ENCODE measurements around the gene ADAMTS17.

DNA sequence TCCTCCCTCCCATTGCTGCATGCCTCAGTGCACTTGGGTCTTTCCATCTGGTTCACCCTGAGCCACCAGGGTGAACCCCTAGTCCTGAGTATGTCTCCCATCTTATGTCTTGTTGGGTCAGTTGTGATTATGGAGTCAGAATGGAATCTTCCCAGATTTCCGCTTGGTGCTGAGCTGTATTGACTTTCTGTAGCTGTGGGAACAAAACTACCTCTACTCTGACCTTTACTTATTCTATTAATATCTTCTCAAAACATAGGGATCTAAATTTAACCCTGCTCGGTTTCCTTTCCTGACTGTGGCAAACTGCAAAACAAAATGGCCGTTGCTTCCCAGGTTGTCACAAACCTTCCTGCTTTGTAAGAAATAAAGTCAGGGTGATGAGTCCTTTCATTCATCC, 312.7 kb downstream of the ADAMTS17 start:
- TF ChIP-seq, protein P1, sequence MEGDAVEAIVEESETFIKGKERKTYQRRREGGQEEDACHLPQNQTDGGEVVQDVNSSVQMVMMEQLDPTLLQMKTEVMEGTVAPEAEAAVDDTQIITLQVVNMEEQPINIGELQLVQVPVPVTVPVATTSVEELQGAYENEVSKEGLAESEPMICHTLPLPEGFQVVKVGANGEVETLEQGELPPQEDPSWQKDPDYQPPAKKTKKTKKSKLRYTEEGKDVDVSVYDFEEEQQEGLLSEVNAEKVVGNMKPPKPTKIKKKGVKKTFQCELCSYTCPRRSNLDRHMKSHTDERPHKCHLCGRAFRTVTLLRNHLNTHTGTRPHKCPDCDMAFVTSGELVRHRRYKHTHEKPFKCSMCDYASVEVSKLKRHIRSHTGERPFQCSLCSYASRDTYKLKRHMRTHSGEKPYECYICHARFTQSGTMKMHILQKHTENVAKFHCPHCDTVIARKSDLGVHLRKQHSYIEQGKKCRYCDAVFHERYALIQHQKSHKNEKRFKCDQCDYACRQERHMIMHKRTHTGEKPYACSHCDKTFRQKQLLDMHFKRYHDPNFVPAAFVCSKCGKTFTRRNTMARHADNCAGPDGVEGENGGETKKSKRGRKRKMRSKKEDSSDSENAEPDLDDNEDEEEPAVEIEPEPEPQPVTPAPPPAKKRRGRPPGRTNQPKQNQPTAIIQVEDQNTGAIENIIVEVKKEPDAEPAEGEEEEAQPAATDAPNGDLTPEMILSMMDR (IDR thresholded peaks at IDR 0.05; ENCODE audit: low read depth, low read length, poor library complexity, severe bottlenecking): no peak
- no peak for TF ChIP-seq EZH2phosphoT487 (IDR thresholded peaks at IDR 0.05; ENCODE audit: borderline replicate concordance, low read length)

Measured in DOHH2 (cell line).